Upper lobe of left lung (tissue), 4 donors: ENCODE data around the gene MAEL.

Source experiments
- CTCF ChIP-seq, 6 experiments: fragments of 450-650 bp in 4 of 6; fragments of 200-600 bp in 2 of 6; sonication (generic) in 2 of 6; IDR thresholded peaks; one replicate each; pipeline ENCODE4 v1.5.1; 2016 to 2019; ENCODE audit warnings: antibody characterized with exemption in 6 of 6
- EP300 ChIP-seq, 4 donors: sonication (generic); formaldehyde crosslinking; IDR thresholded peaks; one replicate each; pipeline ENCODE4 v1.5.1; 2017; ENCODE audit warnings: antibody characterized with exemption in 4 of 4, control low read depth in 2 of 4
- POLR2A ChIP-seq, 4 donors: fragments of 450-650 bp; IDR thresholded peaks; one replicate each; pipeline ENCODE4 v1.5.1; 2016 to 2017; ENCODE audit warnings: antibody characterized with exemption in 4 of 4, mild to moderate bottlenecking in 2 of 4
- POLR2AphosphoS5 ChIP-seq, 2 donors: sonication (generic); formaldehyde crosslinking; IDR thresholded peaks; one replicate each; pipeline ENCODE4 v1.5.1; 2017; ENCODE audit warnings: antibody characterized with exemption in 2 of 2

GRCh38 chr1:167043752-167044488 lies 54.8 kb downstream of the MAEL start:
- no peak for TF ChIP-seq CTCF (IDR thresholded peaks at IDR 0.05)
- no peak for TF ChIP-seq EP300 (IDR thresholded peaks at IDR 0.05)
- no peak for TF ChIP-seq POLR2AphosphoS5 (IDR thresholded peaks at IDR 0.05)
- TF ChIP-seq POLR2A (IDR thresholded peaks at IDR 0.05): peak in 1 of 4 donors; percentile 24
